NCI-H2171 treated with DMSO at 0.1 percent for 48 hours (cell line): ENCODE measurements around the gene HDAC6.
"Not testable (repeated sequence)": the region's sequence is repeated elsewhere in the genome, so short reads cannot be mapped to it uniquely, and the experiment has no call there.

Experiments used
- DNase-seq: peaks from one replicate; lab custom pipeline; 2025; lab: John Stamatoyannopoulos, UW

Gene HDAC6

GRCh38 chrX:48824066-48824465, 22.2 kb downstream of the HDAC6 start:
- DNase-seq = no peak

GRCh38 chrX:48826135-48826875, 24.4 kb downstream of the HDAC6 start, which contains the start of gene ERAS:
TSS of gene ERAS (plus strand) at chrX:48826513. CDS start at chrX:48829124, 2,611 bp downstream.
- no peak for DNase-seq

GRCh38 chrX:48826876-48827653, 25.2 kb downstream of the HDAC6 start:
- DNase-seq = no peak

DNA sequence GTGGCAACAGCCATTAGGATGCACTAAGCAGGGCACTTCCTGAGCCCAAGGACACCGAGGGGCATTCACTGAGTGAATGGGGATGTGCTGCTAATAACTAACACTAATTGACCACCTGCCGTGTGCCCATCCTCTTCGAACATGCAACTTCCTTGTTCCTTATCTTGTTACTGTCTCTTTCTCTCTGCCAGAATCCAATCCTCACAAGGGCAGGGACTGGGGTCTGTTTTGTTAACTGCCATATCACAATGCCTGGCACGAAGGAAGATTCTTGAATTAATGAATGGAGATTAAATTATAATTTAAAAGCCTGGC, 25.7 kb downstream of the HDAC6 start:
- no peak for DNase-seq

DNA sequence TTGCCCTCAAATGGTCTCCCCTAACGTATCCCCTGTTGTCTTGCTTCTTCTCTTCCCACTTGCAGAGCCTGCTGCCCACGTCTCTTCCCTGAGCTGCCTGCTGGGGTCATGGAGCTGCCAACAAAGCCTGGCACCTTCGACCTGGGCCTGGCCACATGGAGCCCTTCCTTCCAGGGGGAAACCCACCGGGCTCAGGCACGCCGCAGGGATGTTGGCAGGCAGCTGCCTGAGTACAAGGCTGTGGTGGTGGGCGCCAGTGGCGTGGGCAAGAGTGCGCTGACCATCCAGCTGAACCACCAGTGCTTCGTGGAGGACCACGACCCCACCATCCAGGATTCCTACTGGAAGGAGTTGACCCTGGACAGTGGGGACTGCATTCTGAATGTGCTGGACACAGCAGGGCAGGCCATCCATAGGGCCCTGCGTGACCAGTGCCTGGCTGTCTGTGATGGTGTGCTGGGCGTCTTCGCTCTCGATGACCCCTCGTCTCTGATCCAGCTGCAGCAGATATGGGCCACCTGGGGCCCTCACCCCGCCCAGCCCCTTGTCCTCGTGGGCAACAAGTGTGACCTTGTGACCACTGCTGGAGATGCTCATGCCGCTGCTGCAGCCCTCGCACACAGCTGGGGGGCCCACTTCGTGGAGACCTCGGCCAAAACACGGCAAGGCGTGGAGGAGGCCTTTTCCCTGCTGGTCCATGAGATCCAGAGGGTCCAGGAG, 27.3 kb downstream of the HDAC6 start:
- DNase-seq = no peak

- no peak for DNase-seq
These were observed 29.5 kb downstream of the HDAC6 start for GRCh38 chrX:48831136-48831908.

GRCh38 chrX:48831909-48832291, 30.0 kb downstream of the HDAC6 start:
- no peak for DNase-seq

- peak; percentile 3 for DNase-seq
These were observed 31.8 kb downstream of the HDAC6 start for GRCh38 chrX:48833542-48834138.

DNA sequence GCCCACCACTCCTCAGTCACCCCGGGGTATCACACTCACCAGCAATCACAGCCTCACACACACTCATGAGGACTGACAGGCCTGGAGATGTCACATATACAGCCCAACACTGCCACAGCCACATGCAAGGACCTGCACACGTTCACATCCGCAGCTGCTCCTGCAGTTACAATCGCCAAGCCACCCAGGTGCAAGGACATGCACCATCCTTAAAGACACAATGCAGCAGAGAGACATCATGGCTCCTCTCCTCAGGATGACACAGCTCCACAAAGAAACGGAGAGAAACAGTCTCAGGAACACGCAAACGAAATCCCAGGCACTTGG, 32.5 kb downstream of the HDAC6 start:
- DNase-seq = peak; percentile 42

DNA sequence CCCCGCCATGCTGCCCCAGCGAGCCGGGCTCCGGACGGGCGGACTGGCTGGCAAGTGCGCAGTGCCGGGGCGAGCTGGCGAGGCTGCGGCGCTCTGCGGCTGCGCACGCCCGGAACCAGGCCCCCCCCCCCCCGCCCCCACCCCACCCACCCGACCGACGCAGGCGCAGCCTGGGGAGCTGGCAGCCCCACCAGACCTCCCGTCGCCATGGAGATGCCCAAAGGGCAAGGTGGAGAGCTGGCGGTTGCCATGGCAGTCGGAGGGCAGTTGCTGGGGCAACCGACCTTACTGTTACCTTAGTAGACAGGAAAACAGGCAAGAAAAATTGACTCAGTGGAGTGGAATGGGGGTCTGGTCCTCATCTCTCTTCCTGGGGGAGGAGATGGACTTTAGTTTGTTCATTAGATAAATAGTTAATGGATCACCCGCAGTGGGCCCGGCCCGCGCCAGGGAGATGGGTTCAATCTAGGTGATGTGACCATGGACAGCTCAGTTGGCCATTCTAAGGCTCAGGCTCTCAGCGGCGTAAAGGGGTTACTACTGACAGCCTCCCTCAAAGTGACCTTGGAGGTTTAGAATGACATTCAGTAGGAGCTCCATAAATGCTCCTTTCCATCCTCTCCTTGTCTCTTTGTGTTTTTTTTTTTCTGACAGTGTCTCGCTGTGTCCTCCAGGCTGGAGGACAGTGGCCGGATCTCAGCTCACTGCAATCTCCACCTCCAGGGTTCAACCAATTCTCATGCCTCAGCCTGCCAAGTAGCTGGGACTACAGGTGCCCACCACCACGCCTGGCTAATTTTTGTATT, 33.9 kb downstream of the HDAC6 start, which contains the start of gene PCSK1N:
Gene PCSK1N, minus strand, starts transcription at position 87 of the 806 bp plus-strand sequence. Its CDS starts 78 bp downstream, at position 9.
- DNase-seq = peak; percentile 78

GRCh38 chrX:48839686-48840085, 37.8 kb downstream of the HDAC6 start:
- DNase-seq = no peak

- peak; percentile 28 for DNase-seq
These were observed 47.0 kb downstream of the HDAC6 start for GRCh38 chrX:48848847-48849246.

GRCh38 chrX:48852857-48853256, 51.0 kb downstream of the HDAC6 start:
- no peak for DNase-seq

GRCh38 chrX:48853494-48853893, 51.6 kb downstream of the HDAC6 start:
- DNase-seq = not testable (repeated sequence)

DNA sequence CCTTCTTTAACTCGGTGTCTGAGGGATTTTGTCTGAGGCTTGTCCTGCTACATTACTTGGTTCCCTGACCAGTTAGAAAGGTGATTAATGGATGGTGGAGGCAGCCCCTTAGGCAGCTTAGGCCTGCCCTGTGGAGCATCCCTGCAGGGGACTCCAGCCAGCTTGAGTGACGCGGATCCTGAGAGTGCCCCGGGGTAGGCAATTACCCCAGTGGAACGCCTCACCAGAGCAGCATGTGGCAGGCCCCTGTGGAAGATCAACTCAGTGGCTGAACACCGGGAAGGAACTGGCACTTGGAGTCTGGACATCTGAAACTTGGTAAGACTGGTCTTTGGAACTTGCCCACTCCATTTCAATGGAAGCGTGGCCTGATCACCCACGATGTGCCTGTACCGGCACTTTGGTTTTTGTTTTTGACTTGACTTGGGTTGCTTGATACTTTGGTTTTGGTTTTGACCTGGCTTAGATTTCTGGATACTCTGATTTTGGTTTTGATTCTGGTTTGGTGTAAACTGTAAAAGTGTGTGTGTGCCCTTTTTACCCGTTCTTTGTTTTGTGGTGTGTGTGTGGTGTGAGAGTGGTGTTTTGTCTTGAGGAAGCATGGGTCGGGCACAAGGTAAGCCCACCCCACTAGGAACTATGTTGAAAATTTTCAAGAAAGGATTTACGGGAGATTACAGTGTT, 52.4 kb downstream of the HDAC6 start:
- DNase-seq = not testable (repeated sequence)

DNA sequence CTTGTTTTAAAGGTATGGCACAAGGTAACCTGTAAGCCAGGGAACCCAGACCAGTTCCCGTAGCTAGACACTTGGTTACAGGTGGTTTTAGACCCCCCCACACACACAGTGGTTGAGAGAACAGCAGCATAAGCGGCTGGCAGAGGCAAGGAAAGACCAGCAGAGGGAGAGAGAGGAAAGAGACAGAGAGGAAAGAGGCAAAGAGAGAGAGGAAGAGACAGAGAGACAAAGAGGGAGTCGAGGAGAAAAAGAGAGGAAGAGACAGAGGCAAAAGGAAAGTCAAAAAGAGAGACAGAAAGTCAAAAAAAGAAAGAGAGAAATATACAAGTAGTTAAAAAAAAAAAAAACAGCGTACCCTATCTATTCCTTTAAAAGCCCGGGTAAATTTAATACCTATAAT, 53.0 kb downstream of the HDAC6 start:
- DNase-seq = no peak

DNA sequence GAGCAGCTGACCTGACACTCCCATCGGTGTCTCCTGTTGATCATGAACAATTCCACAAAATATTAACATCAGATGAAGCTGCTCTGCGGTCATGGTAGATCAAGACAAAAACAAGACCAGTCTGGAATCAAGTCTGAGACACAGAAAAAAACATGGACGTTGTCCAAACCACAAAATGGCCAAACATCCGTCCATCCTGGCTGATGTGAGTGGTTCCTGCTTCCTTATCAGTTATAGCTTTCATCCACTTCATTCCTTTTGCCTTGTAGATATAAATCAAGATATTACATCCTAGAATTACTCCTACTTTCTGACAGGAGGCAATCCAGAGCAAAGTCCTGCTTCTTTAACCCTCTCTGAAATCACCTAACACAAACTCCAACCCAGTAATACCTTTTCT, 62.3 kb downstream of the HDAC6 start:
- no peak for DNase-seq

DNA sequence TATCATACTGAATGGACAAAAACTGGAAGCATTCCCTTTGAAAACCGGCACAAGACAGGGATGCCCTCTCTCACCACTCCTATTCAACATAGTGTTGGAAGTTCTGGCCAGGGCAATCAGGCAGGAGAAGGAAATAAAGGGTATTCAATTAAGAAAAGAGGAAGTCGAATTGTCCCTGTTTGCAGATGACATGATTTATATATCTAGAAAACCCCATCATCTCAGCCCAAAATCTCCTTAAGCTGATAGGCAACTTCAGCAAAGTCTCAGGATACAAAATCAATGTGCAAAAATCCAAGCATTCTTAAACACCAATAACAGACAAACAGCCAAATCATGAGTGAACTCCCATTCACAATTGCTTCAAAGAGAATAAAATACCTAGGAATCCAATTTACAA, 70.2 kb downstream of the HDAC6 start:
- DNase-seq = not testable (repeated sequence)
